Measurements from ENCODE around the gene OR2M4.
"Not testable (repeated sequence)": the region's sequence is repeated elsewhere in the genome, so short reads cannot be mapped to it uniquely, and the experiment has no call there.

OR2M4 gene

GRCh38 chr1:248231117-248231516 lies at the start of gene OR2M4:
TSS of gene OR2M4 (plus strand) at chr1:248231417. CDS start at chr1:248238929, 7,512 bp downstream.
- DNase-seq (ENCODE audit: low spot score): no peak

GRCh38 chr1:248183996-248184395 lies 47.2 kb upstream of the OR2M4 start:
- no peak for DNase-seq (ENCODE audit: low spot score)

- no peak for DNase-seq (ENCODE audit: low spot score)
Measured at GRCh38 chr1:248187363-248187762, 43.9 kb upstream of the OR2M4 start.

GRCh38 chr1:248189026-248189425 lies 42.2 kb upstream of the OR2M4 start:
- DNase-seq (ENCODE audit: low spot score): no peak

GRCh38 chr1:248194117-248194516 lies 37.1 kb upstream of the OR2M4 start:
- no peak for DNase-seq (ENCODE audit: low spot score)

- no peak for DNase-seq (ENCODE audit: low spot score)
Measured at GRCh38 chr1:248196965-248197364, 34.3 kb upstream of the OR2M4 start, which contains the start of gene OR2M3. TSS of gene OR2M3 (plus strand) at chr1:248197265. CDS start at chr1:248203068, 5,803 bp downstream.

GRCh38 chr1:248215880-248216279 lies 15.3 kb upstream of the OR2M4 start:
- DNase-seq (ENCODE audit: low spot score): no peak

GRCh38 chr1:248225537-248225936 lies 5.7 kb upstream of the OR2M4 start:
- DNase-seq (ENCODE audit: low spot score): no peak

GRCh38 chr1:248229360-248229908 lies 1.8 kb upstream of the OR2M4 start:
- no peak for DNase-seq (ENCODE audit: low spot score)

GRCh38 chr1:248239478-248239877 lies 8.3 kb downstream of the OR2M4 start:
- no peak for DNase-seq (ENCODE audit: low spot score)

GRCh38 chr1:248243204-248243603 lies 12.0 kb downstream of the OR2M4 start:
- peak; percentile 71 for DNase-seq (ENCODE audit: low spot score)

- DNase-seq (ENCODE audit: low spot score): not testable (repeated sequence)
Measured at GRCh38 chr1:248259309-248259708, 28.1 kb downstream of the OR2M4 start.

- no peak for DNase-seq (ENCODE audit: low spot score)
Measured at GRCh38 chr1:248268178-248268577, 37.0 kb downstream of the OR2M4 start.

GRCh38 chr1:248273225-248273624 lies 42.0 kb downstream of the OR2M4 start:
- DNase-seq (ENCODE audit: low spot score): not testable (repeated sequence)

- DNase-seq (ENCODE audit: low spot score): no peak
Measured at GRCh38 chr1:248277876-248278275, 46.7 kb downstream of the OR2M4 start, which contains the start of gene OR2T33. TSS of gene OR2T33 (minus strand) at chr1:248277976. CDS start at chr1:248273814, 4,162 bp downstream.

GRCh38 chr1:248288391-248288790 lies 57.2 kb downstream of the OR2M4 start:
- no peak for DNase-seq (ENCODE audit: low spot score)
